Stimulated activated naive CD4-positive, alpha-beta T cell (primary cell): ENCODE measurements around the gene IP6K3.

Source experiments
- DNase-seq, 6 experiments: peaks; one replicate each; lab custom pipeline; 2025; lab: John Stamatoyannopoulos, UW

IP6K3 gene

GRCh38 chr6:33777398-33778388 lies 31.0 kb upstream of the IP6K3 start:
- DNase-seq, result no peak

- DNase-seq, result no peak
Measured at GRCh38 chr6:33776764-33777163, 30.1 kb upstream of the IP6K3 start.

GRCh38 chr6:33776186-33776585 lies 29.5 kb upstream of the IP6K3 start:
- DNase-seq, result no peak

GRCh38 chr6:33774774-33775173 lies 28.1 kb upstream of the IP6K3 start:
- DNase-seq, result no peak

- no peak for DNase-seq
Measured at GRCh38 chr6:33772902-33773472, 26.3 kb upstream of the IP6K3 start.

GRCh38 chr6:33772082-33772830 lies 25.6 kb upstream of the IP6K3 start:
- peak in 1 of 6 experiments; percentile 18 for DNase-seq

- DNase-seq, result peak in 5 of 6 experiments; percentile 37 to 75 (median 52)
Measured at GRCh38 chr6:33771146-33772081, 24.7 kb upstream of the IP6K3 start.

- DNase-seq, result no peak
Measured at GRCh38 chr6:33770833-33771145, 24.1 kb upstream of the IP6K3 start.

- DNase-seq, result no peak
Measured at GRCh38 chr6:33770124-33770832, 23.6 kb upstream of the IP6K3 start.

- DNase-seq, result no peak
Measured at GRCh38 chr6:33769248-33769821, 22.6 kb upstream of the IP6K3 start.

- peak; percentile 23 to 65 (median 50) for DNase-seq
Measured at GRCh38 chr6:33768644-33769120, 22.0 kb upstream of the IP6K3 start.

GRCh38 chr6:33766921-33767907 lies 20.5 kb upstream of the IP6K3 start:
- DNase-seq, result no peak

GRCh38 chr6:33765368-33765767 lies 18.7 kb upstream of the IP6K3 start:
- no peak for DNase-seq

GRCh38 chr6:33764036-33764435 lies 17.3 kb upstream of the IP6K3 start:
- no peak for DNase-seq

- no peak for DNase-seq
Measured at GRCh38 chr6:33763483-33763882, 16.8 kb upstream of the IP6K3 start.

- no peak for DNase-seq
Measured at GRCh38 chr6:33762713-33763112, 16.0 kb upstream of the IP6K3 start.

GRCh38 chr6:33761922-33762629 lies 15.4 kb upstream of the IP6K3 start:
- DNase-seq, result peak in 5 of 6 experiments; percentile 8 to 36 (median 13)

GRCh38 chr6:33761581-33761921 lies 14.8 kb upstream of the IP6K3 start:
- no peak for DNase-seq
